AG04450 (cell line): Measurements from ENCODE around the gene B4GALNT4. TPM values are rescaled to one million over a fixed set of nuclear protein-coding genes. Genes with fewer than 3 reads are reported as not detected.
"Not testable (repeated sequence)": the region's sequence is repeated elsewhere in the genome, so short reads cannot be mapped to it uniquely, and the experiment has no call there.

ENCODE experiments used
- CTCF ChIA-PET: fragments of 300-600, 350-600 bp; formaldehyde crosslinking; extraction: SDS; loops from one replicate; lab custom pipeline; 2022; ENCODE audit warnings: antibody characterized with exemption, inconsistent platforms; lab: Charles Lee
- POLR2A ChIA-PET: fragments of 350-600 bp; formaldehyde crosslinking; extraction: SDS; loops from one replicate; lab custom pipeline; 2021; ENCODE audit warnings: antibody characterized with exemption, inconsistent platforms; lab: Yijun Ruan, JAX
- DNase-seq: peaks from one replicate; pipeline ENCODE4 v3.0.0-alpha.2; 2011; ENCODE audit warnings: low read depth, low spot score
- H3K27ac ChIP-seq: one replicate; pipeline ENCODE4 v1.5.1; 2012; ENCODE audit warnings: low read depth, low read length, control low read depth
- H3K27me3 ChIP-seq: one replicate; pipeline ENCODE4 v1.6.0; 2012; ENCODE audit warnings: low read length; ENCODE audit not compliant: control insufficient read depth, insufficient read depth
- H3K4me3 ChIP-seq: 2 replicates; pipeline ENCODE4 v1.5.1; 2011; ENCODE audit warnings: mild to moderate bottlenecking, low read depth, low read length, control low read depth
- H3K9me3 ChIP-seq: 2 replicates; pipeline ENCODE4 v1.5.1; 2012; ENCODE audit warnings: low read length; ENCODE audit not compliant: control insufficient read depth, insufficient read depth
- polyA plus RNA-seq: library from polyadenylated mRNA; depleted of rRNA; stranded (reverse); fragments of >200 nt; gene quantifications from 2 replicates; pipeline ENCODE4 v1.2.3, GENCODE V29; 2011
- TF ChIP-seq, protein P1 (sequence below): IDR thresholded peaks from 2 replicates; pipeline ENCODE4 v1.5.1; 2011; ENCODE audit warnings: low read depth, low read length, control low read depth, inconsistent platforms

Gene B4GALNT4
- polyA plus RNA-seq, 1 experiment, result 7.8 TPM

- H3K9me3 ChIP-seq, result no peaks in the 10 kb centered on the region
- CTCF ChIA-PET, result interaction anchor here (1.2 kb wide), 1 partner anchor 16 kb away, joined by 3 read pairs; no protein-coding TSS in a partner anchor
- TF ChIP-seq, protein P1, sequence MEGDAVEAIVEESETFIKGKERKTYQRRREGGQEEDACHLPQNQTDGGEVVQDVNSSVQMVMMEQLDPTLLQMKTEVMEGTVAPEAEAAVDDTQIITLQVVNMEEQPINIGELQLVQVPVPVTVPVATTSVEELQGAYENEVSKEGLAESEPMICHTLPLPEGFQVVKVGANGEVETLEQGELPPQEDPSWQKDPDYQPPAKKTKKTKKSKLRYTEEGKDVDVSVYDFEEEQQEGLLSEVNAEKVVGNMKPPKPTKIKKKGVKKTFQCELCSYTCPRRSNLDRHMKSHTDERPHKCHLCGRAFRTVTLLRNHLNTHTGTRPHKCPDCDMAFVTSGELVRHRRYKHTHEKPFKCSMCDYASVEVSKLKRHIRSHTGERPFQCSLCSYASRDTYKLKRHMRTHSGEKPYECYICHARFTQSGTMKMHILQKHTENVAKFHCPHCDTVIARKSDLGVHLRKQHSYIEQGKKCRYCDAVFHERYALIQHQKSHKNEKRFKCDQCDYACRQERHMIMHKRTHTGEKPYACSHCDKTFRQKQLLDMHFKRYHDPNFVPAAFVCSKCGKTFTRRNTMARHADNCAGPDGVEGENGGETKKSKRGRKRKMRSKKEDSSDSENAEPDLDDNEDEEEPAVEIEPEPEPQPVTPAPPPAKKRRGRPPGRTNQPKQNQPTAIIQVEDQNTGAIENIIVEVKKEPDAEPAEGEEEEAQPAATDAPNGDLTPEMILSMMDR, result no peak
- H3K27me3 ChIP-seq, result no peaks in the 10 kb centered on the region
- H3K4me3 ChIP-seq, result no peak overlapping the region
- H3K27ac ChIP-seq, result no peak overlapping the region
- POLR2A ChIA-PET, result interaction anchor here (1.2 kb wide), 1 partner anchor 10 kb away, joined by 3 read pairs; no protein-coding TSS in a partner anchor
- DNase-seq, result no peak
Observed at GRCh38 chr11:344836-345578, 24.3 kb upstream of the B4GALNT4 start.

DNA sequence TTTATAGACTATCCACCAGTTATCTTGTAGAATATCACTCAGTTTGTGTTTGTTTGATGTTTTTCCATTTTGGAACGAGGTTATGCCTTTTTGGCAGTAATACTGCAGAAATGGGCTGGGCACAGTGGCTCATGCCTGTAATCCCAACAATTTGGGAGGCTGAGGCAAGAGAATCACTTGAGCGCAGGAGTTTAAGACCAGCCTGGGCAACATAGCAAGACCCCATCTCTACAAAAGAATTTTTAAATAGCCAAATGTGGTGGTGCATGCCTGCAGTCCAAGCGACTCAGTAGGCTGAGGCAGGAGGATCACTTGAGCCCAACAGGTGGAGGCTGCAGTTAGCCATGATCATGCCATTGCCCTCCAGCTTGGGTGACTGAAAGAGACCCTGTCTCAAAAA, 22.8 kb upstream of the B4GALNT4 start:
- no peak for DNase-seq
- Histone ChIP-seq H3K9me3 (no peaks in the 10 kb centered on the region), H3K4me3 (no peak overlapping the region), H3K27me3 (no peaks in the 10 kb centered on the region), H3K27ac (no peak overlapping the region)
- ChIA-PET CTCF (no interaction called here), POLR2A (no interaction called here)
- TF ChIP-seq, protein P1, result no peak

DNA sequence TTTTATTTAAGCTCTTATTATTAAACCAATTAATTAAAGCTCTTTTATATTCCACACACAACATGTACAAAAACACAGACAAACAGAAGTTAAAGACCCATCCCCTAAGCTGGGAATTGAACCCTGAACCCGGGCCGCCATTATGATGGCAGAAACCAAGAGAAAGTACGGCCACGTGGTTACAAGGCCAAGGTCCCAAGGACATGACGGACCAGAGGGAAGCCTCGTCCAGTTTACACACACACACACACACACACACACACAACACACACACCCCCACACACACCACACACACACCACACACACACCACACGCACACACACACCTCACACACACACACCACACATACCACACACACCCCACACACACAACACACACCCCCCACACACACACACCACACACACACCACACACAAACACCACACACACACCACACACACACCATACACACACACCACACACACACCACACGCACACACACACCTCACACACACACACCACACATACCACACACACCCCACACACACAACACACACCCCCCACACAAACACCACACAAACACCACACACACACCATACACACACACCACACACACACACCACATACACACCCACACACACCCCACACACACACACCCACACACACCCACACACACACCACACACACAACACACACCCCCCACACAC, 19.9 kb upstream of the B4GALNT4 start:
- H3K4me3 ChIP-seq, POLR2A ChIA-PET, H3K27ac ChIP-seq, H3K27me3 ChIP-seq, DNase-seq, H3K9me3 ChIP-seq: not testable (repeated sequence)
- CTCF ChIA-PET, result interaction anchor here (0.9 kb wide), 1 partner anchor 10 kb away, joined by 3 read pairs; no protein-coding TSS in a partner anchor

- H3K4me3 ChIP-seq, DNase-seq, POLR2A ChIA-PET, CTCF ChIA-PET, H3K27ac ChIP-seq, H3K9me3 ChIP-seq, H3K27me3 ChIP-seq: not testable (repeated sequence)
Observed at GRCh38 chr11:350033-350722, 19.1 kb upstream of the B4GALNT4 start.

- POLR2A ChIA-PET, result no interaction called here
- no peak for DNase-seq
Observed at GRCh38 chr11:350723-351255, 18.5 kb upstream of the B4GALNT4 start.

More at GRCh38 chr11:350723-351255, 18.5 kb upstream of the B4GALNT4 start:
- Histone ChIP-seq H3K9me3 (no peaks in the 10 kb centered on the region; the same call in 1 of the 2 replicates), H3K4me3 (no peak overlapping the region), H3K27me3 (no peaks in the 10 kb centered on the region), H3K27ac (no peak overlapping the region)
- TF ChIP-seq, protein P1, result no peak
- CTCF ChIA-PET, result no interaction called here
